PC-3 (cell line): ENCODE results near the gene SPATA20. TPM values are rescaled to one million over a fixed set of nuclear protein-coding genes. Genes with fewer than 3 reads are reported as not detected.

Experiments
- ATAC-seq: fragments of 200-7000 bp; cut with Tn5 transposase; 2 replicates; pipeline ENCODE4 v1.9.1; 2020; ENCODE audit warnings: mild to moderate bottlenecking, moderate library complexity
- BruUV-seq: library from RNA; stranded (reverse); fragments of 400-500 nt; replicated peaks from 2 replicates; lab custom pipeline; 2021; lab: Mats Ljungman, UMichigan
- CTCF ChIA-PET: fragments of 300-600 bp; sonication (Branson Sonifier 250); formaldehyde crosslinking; loops from one replicate; lab custom pipeline; 2022; ENCODE audit warnings: antibody characterized with exemption; lab: Charles Lee
- POLR2A ChIA-PET: fragments of 300-600 bp; sonication (Branson Sonifier 250); formaldehyde crosslinking; loops from one replicate; lab custom pipeline; 2022; ENCODE audit warnings: antibody characterized with exemption; ENCODE audit not compliant: unreplicated experiment; lab: Charles Lee
- DNase-seq: peaks from one replicate; pipeline ENCODE4 v3.0.0-alpha.2; 2015
- H2AFZ ChIP-seq: fragments of 300-600 bp; sonication (generic); 2 replicates; pipeline ENCODE4 v1.6.0; 2016; ENCODE audit warnings: antibody characterized with exemption, low read length
- H3F3A ChIP-seq: fragments of 300-600 bp; sonication (generic); one replicate; pipeline ENCODE4 v1.6.0; 2017; ENCODE audit warnings: antibody characterized with exemption, low read length, control low read depth, mild to moderate bottlenecking; ENCODE audit not compliant: unreplicated experiment
- H3K27ac ChIP-seq: fragments of 300-600 bp; sonication (generic); 2 replicates; pipeline ENCODE4 v1.5.1; 2016; ENCODE audit warnings: mild to moderate bottlenecking, low read length
- H3K27me3 ChIP-seq: fragments of 300-600 bp; sonication (generic); 2 replicates; pipeline ENCODE4 v1.6.1; 2016; ENCODE audit warnings: low read length, mixed read lengths
- H3K36me3 ChIP-seq: fragments of 300-600 bp; sonication (generic); 2 replicates; pipeline ENCODE4 v1.6.1; 2016; ENCODE audit warnings: low read depth, mixed run types, low read length, mixed read lengths
- H3K4me1 ChIP-seq: fragments of 300-600 bp; sonication (generic); 2 replicates; pipeline ENCODE4 v1.5.1; 2016; ENCODE audit warnings: low read length; ENCODE audit not compliant: insufficient read depth
- H3K4me2 ChIP-seq: fragments of 300-600 bp; sonication (generic); 2 replicates; pipeline ENCODE4 v1.6.0; 2016; ENCODE audit warnings: low read length
- H3K4me3 ChIP-seq: fragments of 300-600 bp; sonication (generic); 2 replicates; pipeline ENCODE4 v1.5.1; 2016; ENCODE audit warnings: mild to moderate bottlenecking, low read length, mixed read lengths
- H3K79me2 ChIP-seq: fragments of 300-600 bp; sonication (generic); 2 replicates; pipeline ENCODE4 v1.6.1; 2017; ENCODE audit warnings: low read length, mixed read lengths
- H3K9ac ChIP-seq: fragments of 300-600 bp; sonication (generic); 2 replicates; pipeline ENCODE4 v1.6.0; 2016; ENCODE audit warnings: mild to moderate bottlenecking, low read length
- H3K9me2 ChIP-seq: fragments of 300-600 bp; sonication (generic); replicated peaks from 2 replicates; pipeline ENCODE4 v1.6.1; 2016; ENCODE audit warnings: mixed run types, low read length, mixed read lengths
- H3K9me3 ChIP-seq: fragments of 300-600 bp; sonication (generic); 2 replicates; pipeline ENCODE4 v1.6.1; 2016; ENCODE audit warnings: low read length, mixed read lengths
- H4K20me1 ChIP-seq: fragments of 300-600 bp; sonication (generic); 2 replicates; pipeline ENCODE4 v1.6.1; 2016; ENCODE audit warnings: low read length, mixed read lengths
- EZH2 ChIP-seq: fragments of 300-600 bp; sonication (generic); IDR thresholded peaks from one replicate; pipeline ENCODE4 v1.6.1; 2017; ENCODE audit warnings: antibody characterized with exemption, mild to moderate bottlenecking, low read length; ENCODE audit not compliant: unreplicated experiment
- EZH2phosphoT487 ChIP-seq: fragments of 300-600 bp; sonication (generic); IDR thresholded peaks from 2 replicates; pipeline ENCODE4 v1.6.1; 2018; ENCODE audit warnings: mild to moderate bottlenecking, antibody characterized with exemption, low read length, borderline replicate concordance
- intact Hi-C: fragments of 100-400 bp; cut with micrococcal nuclease; formaldehyde crosslinking; loops from 2 replicates; pipeline ENCODE4 v1.9.0; 2023
- total RNA-seq: library from RNA; depleted of rRNA; stranded (reverse); fragments of >200 nt; gene quantifications from 2 replicates; pipeline ENCODE4 v1.2.3, GENCODE V29; 2014
- TF ChIP-seq, protein P1 (sequence below): fragments of 300-600 bp; sonication (generic); conservative IDR thresholded peaks from 2 replicates; pipeline ENCODE4 v1.5.1; 2017; ENCODE audit warnings: antibody characterized with exemption, low read depth, mild to moderate bottlenecking, low read length

The SPATA20 gene
- total RNA-seq, 1 experiment from 2014 or later, result 115 TPM

DNA sequence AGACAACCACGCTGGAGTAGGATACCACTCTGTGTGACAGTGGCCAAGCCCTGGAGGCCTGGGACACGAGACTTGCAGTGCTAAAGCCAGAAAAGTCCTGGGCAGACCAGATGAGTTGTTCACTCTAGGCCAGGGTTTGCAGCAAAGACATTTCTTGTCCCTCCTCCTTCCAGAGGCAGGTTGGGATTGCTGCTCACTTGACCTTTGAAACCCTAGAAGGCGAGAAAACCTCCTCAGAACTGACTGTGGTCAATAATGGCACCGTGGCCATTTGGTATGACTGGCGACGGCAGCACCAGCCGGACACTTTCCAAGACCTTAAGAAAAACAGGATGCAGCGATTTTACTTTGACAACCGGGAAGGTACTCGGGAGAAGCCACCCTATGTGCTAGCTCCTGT lies 24.2 kb upstream of the SPATA20 start:
- H2AFZ ChIP-seq, result no peak overlapping the region
- no peak overlapping the region for H3K4me3 ChIP-seq
- no peaks in the 10 kb centered on the region for H3K27me3 ChIP-seq
- no peaks in the 10 kb centered on the region for H3K79me2 ChIP-seq
- no peaks in the 10 kb centered on the region for H3K9me3 ChIP-seq
- DNase-seq, result no peak
- ATAC-seq, result no peak
- no TSS peak for BruUV-seq
- no peaks in the 10 kb centered on the region for H3K9me2 ChIP-seq
- intact Hi-C loops, result no loop called here
- ChIA-PET CTCF (no interaction called here), POLR2A (no interaction called here)
- H3K36me3 ChIP-seq, result no peaks in the 10 kb centered on the region
- TF ChIP-seq, protein P1, sequence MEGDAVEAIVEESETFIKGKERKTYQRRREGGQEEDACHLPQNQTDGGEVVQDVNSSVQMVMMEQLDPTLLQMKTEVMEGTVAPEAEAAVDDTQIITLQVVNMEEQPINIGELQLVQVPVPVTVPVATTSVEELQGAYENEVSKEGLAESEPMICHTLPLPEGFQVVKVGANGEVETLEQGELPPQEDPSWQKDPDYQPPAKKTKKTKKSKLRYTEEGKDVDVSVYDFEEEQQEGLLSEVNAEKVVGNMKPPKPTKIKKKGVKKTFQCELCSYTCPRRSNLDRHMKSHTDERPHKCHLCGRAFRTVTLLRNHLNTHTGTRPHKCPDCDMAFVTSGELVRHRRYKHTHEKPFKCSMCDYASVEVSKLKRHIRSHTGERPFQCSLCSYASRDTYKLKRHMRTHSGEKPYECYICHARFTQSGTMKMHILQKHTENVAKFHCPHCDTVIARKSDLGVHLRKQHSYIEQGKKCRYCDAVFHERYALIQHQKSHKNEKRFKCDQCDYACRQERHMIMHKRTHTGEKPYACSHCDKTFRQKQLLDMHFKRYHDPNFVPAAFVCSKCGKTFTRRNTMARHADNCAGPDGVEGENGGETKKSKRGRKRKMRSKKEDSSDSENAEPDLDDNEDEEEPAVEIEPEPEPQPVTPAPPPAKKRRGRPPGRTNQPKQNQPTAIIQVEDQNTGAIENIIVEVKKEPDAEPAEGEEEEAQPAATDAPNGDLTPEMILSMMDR, result no peak
- TF ChIP-seq EZH2phosphoT487 (no peak), EZH2 (no peak)
- no peak overlapping the region for H3K9ac ChIP-seq
- no peak overlapping the region for H3K27ac ChIP-seq
- no peak overlapping the region for H3K4me2 ChIP-seq
- peaks cover 3% of the 10 kb centered on the region; the same call in 1 of the 2 replicates for H3K4me1 ChIP-seq
- no peaks in the 10 kb centered on the region for H4K20me1 ChIP-seq
- no peaks in the 10 kb centered on the region for H3F3A ChIP-seq

DNA sequence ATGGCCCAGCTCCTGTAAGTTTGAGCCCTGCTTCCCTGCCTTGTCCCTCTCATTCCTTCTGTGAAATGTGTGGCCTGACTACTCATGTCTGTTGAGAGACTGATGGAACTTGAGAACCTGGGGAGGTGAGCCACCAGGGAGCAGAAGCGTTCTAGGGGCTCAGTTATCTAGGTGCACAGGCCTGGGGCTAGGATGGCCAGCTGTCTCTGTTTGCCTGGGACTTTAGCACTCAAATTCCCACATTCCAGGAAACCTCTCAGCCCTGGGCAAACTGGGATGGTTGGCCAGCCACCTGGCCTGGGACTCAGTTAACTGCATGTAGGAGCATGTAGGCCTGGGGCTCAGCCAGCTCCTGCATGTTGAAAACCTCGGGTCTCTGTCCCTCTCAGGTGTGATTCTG lies 23.8 kb upstream of the SPATA20 start:
- no peak for DNase-seq
- CTCF ChIA-PET, result no interaction called here
- H3K4me3 ChIP-seq, result no peak overlapping the region

DNA sequence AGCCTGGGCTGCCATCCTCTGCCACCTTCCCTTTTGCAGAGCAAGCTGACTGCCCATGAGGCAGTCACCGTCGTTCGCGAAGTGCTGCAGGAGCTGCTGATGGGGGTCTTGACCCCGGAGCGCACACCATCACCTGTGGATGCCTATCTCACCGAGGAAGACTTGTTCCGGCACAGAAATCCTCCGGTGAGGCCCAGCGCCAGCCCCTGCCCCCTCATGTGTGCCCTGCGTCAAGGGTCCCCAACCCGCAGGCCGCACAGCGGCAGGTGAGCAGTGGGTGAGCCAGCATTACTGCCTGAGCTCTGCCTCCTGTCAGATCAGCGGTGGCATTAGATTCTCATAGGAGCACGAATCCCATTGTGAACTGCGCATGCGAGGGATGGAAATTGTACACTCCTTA lies 22.1 kb upstream of the SPATA20 start:
- Histone ChIP-seq H3K9me3 (no peaks in the 10 kb centered on the region), H2AFZ (no peak overlapping the region), H3K27ac (no peak overlapping the region), H3K36me3 (no peaks in the 10 kb centered on the region), H3K9ac (no peak overlapping the region), H3K4me2 (no peak overlapping the region), H3K4me1 (peaks cover under 1% of the 10 kb centered on the region; the same call in 1 of the 2 replicates), H3F3A (no peaks in the 10 kb centered on the region), H3K4me3 (no peak overlapping the region), H3K79me2 (no peaks in the 10 kb centered on the region), H4K20me1 (no peaks in the 10 kb centered on the region), H3K27me3 (no peaks in the 10 kb centered on the region), H3K9me2 (no peaks in the 10 kb centered on the region)
- BruUV-seq, result no TSS peak
- ChIA-PET POLR2A (interaction anchor here (0.6 kb wide), 1 partner anchor 136 kb away, joined by 3 read pairs; no protein-coding TSS in a partner anchor), CTCF (no interaction called here)
- DNase-seq (no peak), ATAC-seq (no peak)
- TF ChIP-seq, protein P1, result no peak
- TF ChIP-seq EZH2, result no peak
- no peak for TF ChIP-seq EZH2phosphoT487
- intact Hi-C loops, result no loop called here

More for the DNA sequence above, 23.8 kb upstream of the SPATA20 start:
- no peak for ATAC-seq
- Histone ChIP-seq H3K79me2 (no peaks in the 10 kb centered on the region), H3K9me3 (no peaks in the 10 kb centered on the region), H3F3A (no peaks in the 10 kb centered on the region), H3K27me3 (no peaks in the 10 kb centered on the region), H4K20me1 (no peaks in the 10 kb centered on the region), H3K4me1 (peaks cover 3% of the 10 kb centered on the region; the same call in 1 of the 2 replicates), H3K27ac (no peak overlapping the region), H3K36me3 (no peaks in the 10 kb centered on the region), H2AFZ (no peak overlapping the region), H3K4me2 (no peak overlapping the region), H3K9me2 (no peaks in the 10 kb centered on the region), H3K9ac (no peak overlapping the region)
- intact Hi-C loops, result no loop called here
- no TSS peak for BruUV-seq
- TF ChIP-seq EZH2phosphoT487, result no peak
- POLR2A ChIA-PET, result no interaction called here
